Islet of Langerhans (tissue), 1 donor: Measurements from ENCODE around the gene DGKD.
"Not testable (repeated sequence)": the region's sequence is repeated elsewhere in the genome, so short reads cannot be mapped to it uniquely, and the experiment has no call there.

ENCODE experiments used
- FAIRE-seq: peaks from one replicate; lab custom pipeline; 2011; peaks lifted over from hg19 to GRCh38; lab: Jason Lieb, UNC

DGKD gene

DNA sequence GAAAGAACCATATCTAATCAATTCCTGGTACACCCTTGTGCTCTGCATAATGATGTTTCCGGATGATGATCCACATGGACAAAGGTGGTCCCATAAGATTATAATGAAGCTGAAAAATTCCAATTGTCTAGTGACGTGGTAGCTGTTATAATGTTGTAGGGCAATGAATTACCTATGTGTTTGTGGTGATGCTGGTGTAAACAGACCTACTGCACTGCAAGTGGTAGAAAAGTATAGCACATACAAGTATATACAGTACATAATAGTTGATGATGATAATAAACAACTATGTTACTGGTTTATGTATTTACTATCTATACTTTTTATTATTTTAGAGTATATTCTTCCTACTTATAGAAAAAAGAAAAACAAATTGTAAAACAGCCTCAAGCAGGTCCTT is 8.4 kb downstream of the DGKD start:
- FAIRE-seq: no peak

DNA sequence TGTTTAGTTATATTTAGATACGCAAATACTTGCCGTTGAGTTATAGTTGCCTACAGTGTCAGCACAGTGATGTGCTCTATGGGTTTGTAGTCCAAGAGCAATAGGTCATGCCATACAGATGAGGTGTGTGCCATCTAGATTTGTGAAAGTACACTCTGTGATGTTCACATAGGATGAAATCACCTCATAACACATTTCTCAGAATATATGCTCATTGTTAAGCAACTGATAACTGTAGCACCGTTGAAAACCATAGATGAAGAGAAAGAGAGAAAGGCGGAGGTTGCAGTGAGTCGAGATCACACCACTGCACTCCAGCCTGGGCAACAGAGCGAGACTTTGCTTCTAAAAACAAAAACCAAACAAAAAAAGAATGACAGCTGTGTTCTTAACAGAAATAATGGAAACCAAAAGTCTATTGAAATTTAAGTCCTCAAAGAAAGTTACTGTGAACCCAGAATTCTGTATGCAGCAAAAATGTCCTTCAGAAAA is 9.5 kb downstream of the DGKD start:
- no peak for FAIRE-seq

DNA sequence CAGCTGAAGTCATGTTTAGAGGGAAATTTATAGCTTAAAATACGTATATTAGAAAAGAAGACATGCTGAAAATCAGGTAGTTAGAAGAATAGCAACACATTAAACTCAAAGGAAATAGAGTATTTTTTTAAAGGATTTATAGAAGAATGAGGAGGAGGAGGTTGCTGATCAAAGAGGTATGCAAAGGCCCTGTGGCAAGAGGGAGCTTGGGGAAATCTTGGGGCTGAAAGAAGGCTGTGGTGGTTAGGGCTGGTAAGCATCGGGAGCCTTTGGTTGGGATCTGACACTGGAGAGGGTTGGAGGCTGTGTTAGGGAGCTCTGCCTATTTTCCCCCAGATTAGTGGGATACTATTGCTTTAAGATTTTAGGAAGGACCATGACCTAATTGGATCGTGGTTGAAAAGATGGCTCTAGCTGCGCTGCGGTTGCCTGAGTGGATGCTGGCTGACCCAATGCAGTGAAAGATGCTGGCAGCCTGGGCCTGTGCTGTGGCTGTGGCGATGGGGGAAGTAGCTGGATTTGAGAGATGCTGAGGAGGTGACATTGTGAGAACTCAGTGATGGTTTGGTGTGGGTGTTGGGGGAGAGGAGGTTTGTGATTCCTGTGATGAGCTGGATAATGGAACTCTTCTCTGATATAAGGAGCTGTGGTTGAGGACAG is 11.7 kb downstream of the DGKD start:
- FAIRE-seq: no peak

DNA sequence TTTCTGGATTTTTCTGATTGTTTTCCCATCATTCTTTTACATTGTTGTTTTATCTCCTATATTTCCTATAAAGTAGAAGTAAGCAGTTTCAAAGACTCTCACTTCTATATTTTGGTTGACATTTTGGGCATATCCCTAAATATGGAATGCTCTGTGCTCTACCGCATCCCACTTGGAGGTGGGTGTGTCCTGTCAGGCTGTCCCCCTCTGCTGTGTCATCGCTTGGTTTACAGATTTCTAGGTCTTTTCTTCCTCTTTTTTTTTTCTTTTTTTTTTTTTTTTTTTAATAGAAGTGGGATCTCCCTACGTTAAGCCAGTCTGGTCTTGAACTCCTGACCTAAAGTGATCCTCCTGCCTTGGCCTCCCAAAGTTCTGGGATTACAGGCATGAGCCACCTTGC is 13.3 kb downstream of the DGKD start:
- no peak for FAIRE-seq

DNA sequence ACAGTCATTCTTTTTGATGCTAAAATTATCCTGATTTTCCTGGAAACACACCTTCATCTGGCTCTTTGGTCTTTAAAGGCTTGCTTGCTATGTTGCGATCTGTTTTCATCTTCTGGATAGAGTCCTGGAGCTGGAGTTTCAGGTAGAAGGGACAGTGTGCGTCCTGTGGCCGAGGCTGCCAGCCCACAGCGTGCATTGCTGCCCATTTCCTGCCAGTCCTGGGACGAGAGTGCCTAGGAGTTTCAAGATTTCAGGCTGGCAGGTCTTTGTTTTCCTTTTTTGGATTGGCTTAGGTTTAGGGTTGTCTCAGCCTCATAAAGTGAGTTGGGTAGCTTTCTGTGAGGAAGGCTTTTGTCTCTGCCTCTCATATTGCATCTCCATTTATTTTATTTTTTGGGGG is 14.5 kb downstream of the DGKD start:
- no peak for FAIRE-seq

DNA sequence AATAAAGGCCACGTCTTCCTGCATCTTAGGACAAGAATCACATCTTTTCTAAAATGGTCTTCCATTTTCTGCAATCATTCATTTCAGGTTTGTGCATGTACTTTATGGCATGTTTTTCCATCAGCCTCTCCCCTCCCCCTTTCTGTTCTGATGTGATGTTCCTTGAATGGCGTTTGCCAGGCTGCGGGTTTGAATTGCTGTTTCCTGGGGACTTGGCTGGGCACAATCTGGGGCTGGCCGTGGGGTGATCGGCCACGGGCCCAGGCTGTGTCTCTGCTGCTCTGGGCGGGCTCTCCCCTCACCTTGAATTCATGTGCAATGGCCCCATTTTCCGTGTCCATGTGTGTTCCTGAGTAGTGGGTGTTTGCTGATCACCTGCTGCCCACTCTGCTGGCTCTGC is 15.2 kb downstream of the DGKD start:
- no peak for FAIRE-seq

DNA sequence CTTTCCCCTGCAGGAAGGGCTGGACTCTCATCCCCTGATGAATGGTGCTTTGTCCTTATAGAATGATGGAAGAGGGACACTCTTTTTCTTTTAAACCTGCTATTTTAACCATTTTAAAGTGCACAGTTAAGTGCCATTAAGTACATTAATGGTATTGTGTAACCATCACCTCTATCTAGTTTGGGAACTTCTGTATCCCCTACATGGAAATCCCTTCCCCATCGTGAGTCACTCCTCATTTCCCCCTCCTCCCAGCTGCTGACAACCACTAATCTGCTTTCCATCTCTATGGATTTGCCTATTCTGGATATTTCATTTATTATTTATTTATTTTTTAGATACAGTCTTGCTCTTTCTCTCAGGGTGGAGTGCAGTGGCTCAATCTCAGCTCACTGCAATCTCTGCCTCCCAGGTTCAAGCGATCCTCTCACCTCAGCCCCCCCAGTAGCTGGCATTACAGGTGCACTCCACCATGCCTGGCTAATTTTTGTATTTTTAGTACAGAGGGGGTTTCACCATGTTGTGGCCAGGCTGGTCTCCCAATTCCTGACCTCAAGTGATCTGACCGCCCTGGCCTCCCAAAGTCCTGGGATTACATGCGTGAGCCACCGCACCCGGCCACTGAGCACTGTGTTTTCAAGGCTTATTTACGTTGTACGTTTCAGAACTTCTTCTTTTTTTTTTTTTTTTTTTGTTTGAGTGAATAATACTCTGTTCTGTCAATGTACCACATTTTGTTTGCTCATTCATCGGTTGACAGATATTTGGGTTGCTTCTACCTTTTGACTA is 15.8 kb downstream of the DGKD start:
- FAIRE-seq: no peak

DNA sequence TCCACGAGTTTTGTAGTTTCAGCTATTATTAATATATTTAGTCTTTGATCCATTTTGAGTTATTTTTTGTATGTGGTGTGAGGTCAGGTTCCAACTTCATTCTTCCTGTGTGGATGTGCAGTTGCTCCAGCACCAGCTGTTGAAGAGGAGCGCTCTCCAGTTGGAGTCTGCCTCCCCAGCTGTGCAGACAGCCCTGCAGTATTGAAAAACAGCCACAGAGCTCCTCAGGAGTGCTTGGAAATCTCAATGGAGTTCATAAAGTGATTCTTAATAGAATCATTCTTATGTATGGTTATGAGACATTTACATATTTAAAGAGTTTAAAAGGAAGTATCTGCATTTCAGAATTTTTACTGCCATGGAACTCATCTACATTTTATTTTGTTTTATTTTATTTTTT is 17.3 kb downstream of the DGKD start:
- FAIRE-seq: no peak

DNA sequence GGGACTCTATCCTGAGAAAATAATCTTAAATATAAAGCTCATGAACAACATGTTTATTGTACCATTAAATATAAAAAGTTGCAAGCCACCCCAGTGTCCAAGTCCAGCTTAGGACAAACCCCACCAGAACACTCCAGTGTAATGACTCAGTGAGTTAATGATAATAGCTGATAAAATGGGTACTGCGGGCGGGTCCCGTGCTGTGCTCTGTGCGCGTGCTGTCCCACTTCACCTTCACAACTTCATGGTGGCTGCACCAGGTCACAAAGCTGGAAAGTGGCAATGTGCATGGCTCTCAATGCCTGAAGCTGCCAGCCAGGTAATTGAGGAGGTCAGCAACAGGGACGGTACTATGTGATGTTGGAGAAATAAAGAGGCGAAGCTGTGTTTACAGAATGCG is 18.6 kb downstream of the DGKD start:
- FAIRE-seq: no peak

DNA sequence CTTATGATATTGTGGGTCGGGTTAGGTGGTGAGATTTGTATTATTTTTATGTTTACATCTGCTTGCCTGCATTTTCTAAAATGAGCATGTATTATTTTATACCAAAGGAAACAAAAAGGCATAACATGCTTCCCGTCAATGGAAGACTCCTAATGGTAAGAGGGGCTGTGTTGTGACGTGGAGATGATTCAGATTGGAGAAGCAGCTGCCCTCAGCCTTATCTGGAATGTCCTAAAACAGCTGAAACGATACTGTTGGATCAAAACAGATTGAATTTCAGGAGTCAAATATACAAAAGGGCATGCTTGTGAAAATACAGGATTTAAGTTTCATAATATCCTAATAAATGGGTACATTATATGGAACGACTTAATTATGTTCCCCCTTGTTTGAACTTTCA is 19.0 kb downstream of the DGKD start:
- FAIRE-seq: no peak

DNA sequence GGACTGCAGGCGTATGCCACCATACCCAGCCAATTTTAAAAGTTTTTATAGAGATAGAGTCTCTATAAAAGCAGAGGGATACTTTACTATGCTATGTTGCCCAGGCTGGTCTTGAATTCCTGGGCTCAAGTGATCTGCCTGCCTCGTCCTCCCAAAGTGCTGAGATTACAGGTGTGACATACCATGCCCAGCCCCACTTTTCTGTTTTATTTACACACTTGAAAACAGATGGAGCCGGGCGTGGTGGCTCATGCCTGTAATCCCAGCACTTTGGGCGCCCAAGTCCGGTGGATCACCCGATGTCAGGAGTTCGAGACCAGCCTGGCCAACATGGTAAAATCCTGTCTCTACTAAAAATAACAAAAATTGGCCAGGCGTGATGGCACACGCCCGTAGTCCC is 20.5 kb downstream of the DGKD start:
- not testable (repeated sequence) for FAIRE-seq

DNA sequence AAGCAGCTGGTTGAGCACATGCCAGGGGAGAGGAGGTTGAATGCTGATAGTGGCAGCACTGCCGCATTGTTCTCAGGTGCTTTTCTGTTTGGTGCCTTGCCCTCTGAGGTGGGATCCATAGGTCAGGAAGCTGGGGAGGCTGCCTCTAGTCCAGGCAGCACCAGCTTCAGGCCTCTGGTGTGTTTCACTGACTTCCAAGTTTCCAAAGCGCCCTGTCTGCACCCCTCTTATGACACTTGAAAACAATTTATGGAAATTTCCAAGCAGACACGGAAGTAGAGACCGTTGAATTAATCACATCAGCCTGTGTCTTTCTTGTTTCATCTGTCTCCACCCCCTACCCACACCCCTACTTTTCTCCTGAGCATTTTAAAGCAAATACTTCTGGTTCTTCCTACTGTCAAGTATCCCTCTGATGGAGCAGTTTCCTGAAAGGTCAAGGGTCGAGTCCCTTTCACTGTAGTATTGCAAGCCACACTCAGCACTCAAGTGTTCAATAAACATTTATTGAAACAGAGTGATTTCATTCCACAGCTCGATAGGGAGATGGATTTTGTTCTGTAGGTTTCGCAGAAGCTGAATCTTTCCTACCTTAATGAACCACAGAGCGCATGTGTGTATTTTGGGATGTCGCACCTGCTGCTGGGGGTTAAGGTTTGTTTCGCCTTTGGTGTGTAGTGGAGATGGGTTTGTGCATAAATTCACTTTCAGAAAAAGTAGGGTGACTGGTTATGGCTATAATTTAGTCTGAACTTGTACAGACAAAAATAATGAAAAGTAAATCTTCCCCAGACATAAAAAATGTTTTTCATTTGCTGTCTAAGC is 21.4 kb downstream of the DGKD start:
- no peak for FAIRE-seq

DNA sequence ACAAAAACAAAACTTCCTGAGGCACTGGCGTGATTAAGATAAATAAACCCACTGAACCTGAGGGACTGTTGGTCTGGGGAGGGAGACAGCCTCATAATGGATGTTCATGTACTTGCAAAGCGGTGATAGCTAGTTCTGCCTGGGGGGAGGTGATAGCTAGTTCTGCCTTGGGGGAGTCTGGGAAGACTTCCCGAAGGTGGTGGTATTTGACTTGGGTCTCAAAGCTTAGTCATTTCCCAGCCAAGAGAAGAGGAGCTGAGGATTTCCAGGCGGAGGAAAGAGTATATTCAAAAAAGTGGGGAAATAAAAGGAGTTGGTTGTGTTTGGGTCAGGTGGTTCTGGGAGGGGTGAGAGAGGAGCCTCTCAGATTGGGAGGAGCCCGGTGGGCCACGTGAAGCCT is 24.7 kb downstream of the DGKD start:
- FAIRE-seq: no peak

DNA sequence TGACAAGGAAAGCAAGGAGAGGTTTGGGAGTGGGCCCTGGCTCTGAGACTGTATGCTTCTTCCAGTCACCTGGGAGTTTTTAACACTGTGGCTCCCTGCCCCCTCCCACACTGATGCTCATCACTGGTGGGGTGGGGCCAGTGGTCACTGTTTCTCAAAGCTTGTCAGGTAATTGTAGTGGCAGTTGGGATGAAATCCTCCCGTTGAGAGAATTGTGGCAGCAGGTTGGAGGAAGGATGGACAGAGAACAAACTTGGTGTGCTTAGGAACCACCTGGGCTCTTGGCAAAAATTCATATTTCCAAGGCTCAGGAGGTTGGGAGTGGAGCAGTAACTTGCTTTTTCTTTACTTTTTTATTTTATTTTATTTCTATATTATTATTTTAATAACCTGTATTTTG is 25.1 kb downstream of the DGKD start:
- no peak for FAIRE-seq

DNA sequence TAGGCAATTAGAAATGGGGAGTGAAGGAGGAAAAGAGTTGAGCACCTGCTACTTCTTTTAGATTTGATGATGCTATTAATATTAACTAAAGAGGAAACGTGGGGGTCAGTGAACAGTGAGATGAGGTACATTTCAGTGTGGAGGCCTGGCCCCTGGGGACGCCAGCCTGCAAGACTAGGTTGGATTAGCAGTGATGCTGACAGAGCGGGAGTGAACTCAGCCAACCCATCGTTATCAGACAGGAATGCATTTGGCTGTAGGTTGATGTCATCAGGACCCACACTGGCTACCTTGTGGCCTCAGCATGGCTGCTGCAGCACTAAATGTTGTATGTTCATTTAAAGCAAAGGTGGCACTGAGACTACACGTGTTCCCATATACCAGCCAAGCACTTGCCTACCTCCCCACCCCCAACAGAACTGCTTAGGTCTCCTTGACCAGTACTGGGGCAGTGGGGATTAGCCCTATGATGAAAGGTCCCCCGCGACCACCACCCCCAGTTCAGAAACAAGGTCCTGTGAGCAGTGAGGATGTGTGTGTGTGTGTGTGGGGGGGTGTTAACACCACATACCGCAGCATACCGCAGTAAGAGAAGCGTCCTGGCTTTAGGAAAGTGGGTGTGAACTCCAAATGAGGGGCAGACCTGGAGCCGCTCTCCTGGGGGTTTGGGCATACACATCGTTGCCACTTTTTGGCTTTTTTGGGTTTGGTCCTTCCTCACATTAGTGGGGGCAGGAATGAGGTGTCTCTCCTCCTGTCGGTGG is 26.0 kb downstream of the DGKD start:
- no peak for FAIRE-seq

DNA sequence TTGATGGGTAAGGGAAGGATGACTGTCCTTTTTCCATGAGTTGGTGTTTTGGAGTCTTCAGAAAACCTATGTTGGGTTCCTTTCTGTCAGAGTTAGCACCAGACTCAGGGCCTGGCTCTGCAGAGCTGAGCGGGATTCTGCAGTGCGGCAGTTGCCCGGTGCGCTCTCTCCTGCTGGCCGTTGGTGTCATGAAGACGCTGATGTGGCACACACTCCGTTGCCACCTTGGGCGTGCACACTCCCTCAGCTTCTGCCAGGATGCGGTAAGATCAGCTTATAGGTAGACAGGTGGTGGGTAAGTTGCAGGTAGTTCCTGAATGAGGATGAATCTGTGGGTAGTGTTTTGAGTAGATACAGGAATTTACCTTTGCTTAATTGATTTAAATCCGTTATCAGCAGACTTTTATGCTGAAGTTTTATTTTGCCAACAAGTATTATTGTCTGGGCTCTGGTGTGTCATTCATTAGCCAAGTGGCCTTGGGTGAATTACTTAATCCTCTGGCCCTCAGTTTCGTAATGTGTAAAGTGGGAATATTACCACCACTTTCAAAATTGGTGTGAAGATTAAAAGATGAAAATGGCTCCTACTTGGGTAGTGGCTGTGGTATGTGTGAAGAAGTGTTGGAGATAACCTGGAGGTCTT is 26.8 kb downstream of the DGKD start:
- FAIRE-seq: no peak

DNA sequence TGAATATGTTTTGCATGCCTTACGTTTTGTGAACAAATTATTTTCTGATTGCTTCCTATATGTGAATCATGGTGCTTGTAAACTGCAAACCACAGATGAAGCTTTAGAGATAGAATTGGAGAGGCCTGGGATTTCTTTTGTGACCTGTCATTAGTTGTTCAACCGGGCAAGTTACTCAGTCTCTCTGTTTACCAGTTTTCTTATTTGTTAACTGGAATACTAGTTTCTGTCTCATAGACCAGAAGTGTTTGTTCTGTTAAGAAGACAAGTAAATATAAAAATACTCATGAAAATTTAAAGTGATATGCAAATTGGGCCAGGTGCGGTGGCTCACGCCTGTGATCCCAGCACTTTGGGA is 27.3 kb downstream of the DGKD start:
- FAIRE-seq: no peak

DNA sequence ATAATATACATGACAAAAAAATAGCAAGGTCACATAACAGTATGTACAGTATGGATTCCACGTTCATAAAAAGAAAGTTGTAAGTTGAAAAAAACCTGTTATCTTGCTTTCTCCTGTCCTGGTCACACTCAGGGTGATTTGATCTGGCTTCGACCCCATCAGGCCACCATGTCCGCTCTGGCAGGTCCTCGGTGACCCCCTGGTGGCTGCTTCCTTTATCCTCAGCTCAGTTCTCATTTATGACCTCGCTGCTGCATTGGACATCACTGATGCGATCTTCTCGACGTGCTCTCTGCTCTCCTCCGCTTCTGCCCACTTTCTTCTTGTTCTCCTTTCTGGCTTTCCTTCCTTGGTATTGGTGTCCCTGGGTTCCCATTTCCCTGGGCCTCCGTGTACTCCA is 29.7 kb downstream of the DGKD start:
- FAIRE-seq: no peak

DNA sequence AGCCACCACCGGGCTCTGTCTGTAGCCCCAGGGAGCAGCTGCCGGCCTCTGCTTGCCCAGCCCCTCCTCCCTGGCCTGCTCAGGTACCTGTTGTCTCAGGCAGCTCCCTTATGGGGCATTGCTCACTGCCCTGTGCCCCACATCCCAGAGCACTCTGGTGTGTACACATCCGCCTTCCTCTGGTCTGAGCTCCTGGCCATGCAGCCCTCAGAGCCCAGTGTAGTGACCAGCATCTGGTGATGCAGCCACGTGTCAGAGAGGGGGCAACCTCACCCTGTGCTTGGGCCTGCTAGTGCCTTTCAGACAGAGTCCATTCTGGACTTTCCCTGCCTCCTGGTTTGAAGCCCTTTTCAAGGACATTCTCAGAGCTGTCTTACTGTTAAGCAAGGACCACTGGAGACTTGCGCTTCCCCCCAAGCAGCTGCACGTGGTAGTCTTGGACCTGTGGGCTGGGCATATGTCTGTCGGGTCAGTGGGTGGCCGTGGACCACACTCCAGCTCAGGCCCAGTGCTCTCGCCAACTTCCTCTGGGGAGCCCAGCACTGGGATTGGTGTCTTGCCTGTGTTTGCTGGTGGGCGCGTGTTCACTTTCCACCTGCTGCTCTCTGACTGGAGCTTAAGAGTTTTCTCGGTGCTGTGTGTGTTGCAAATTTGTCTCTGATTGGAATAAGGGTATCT is 30.7 kb downstream of the DGKD start:
- no peak for FAIRE-seq

DNA sequence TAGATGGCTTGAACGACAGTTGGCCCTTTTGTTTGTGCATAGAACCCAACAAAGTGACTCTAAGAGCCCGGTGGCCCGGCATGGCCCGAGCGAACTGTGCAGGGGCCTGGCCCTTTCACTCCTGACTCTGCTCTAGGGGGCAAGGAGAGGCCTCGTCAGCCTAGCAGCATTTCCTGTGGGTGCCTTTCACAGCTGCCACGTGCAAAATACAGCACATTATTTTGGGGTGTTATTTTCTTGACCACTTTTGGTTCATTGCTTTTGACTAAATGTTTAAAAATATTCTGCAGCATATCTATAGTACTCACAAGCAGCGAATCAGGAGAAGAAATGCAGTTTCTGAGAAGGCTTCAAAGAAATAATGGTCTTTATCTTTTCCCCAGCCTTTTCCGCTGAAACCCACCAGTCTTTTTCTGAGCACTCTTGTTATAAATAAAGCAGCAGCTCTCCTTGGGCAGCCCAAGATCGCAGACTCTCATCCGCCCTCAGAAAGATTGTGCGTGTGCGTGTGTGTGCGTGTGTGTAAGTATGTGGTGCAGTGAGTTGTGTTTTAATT is 31.3 kb downstream of the DGKD start:
- no peak for FAIRE-seq
